ENCODE results near the gene NFATC1.

The NFATC1 gene

DNA sequence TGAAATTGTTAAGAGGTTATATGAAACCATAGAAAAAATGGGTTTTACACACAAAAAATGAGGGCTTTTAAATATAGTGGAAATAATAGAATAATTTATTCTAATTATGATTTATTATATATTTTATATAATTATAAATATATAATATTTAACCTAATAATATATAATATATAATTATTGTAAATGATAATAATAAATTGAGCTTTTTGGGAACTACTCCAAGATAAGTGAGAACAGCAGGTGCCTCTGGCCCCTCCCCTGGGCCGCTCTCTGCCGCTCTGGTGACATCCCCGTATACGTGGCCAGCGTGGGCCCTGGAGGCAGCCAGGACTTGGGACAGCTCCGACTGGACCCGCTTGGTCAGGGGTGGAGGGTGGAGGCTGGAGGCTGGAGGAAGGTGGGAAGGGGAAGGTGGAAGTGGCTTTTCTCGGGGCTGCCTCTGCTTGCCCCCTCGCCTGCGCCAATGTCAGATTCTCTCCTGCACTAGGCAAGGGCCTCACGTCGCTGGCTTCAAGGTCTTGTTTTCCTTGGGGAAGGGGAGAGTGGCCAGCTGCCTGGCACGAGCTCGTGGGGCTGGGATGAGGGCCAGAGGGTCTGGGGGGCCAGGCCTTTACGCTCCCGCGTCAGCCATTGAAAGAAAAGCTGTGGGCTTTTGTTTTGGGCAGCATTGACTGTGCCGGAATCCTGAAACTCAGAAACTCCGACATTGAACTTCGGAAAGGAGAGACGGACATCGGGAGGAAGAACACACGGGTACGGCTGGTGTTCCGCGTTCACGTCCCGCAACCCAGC is 54.8 kb downstream of the NFATC1 start:
- no peak overlapping the region for H3K27ac ChIP-seq (ENCODE audit: poor library complexity, severe bottlenecking)
- TF ChIP-seq CTCF (IDR thresholded peaks at IDR 0.05; ENCODE audit: poor library complexity, severe bottlenecking): no peak
- no peak overlapping the region for H3K4me3 ChIP-seq (ENCODE audit: severe bottlenecking)
- ATAC-seq (ENCODE audit: low read depth) (no peak), DNase-seq (ENCODE audit: low spot score) (no peak)
- no peaks in the 10 kb centered on the region for H3K27me3 ChIP-seq (ENCODE audit: insufficient read depth, poor library complexity, severe bottlenecking)
- no peaks in the 10 kb centered on the region for H3K4me1 ChIP-seq (ENCODE audit: insufficient read depth, poor library complexity, severe bottlenecking)
- H3K9me3 ChIP-seq (ENCODE audit: severe bottlenecking): no peaks in the 10 kb centered on the region
- H3K36me3 ChIP-seq (ENCODE audit: low read depth): no peaks in the 10 kb centered on the region

GRCh38 chr18:79451237-79452125 is 55.8 kb downstream of the NFATC1 start:
- H3K27ac ChIP-seq (ENCODE audit: poor library complexity, severe bottlenecking): no peak overlapping the region
- no peak for TF ChIP-seq CTCF (IDR thresholded peaks at IDR 0.05; ENCODE audit: poor library complexity, severe bottlenecking)
- no peaks in the 10 kb centered on the region for H3K9me3 ChIP-seq (ENCODE audit: severe bottlenecking)
- H3K27me3 ChIP-seq (ENCODE audit: insufficient read depth, poor library complexity, severe bottlenecking): no peaks in the 10 kb centered on the region
- no peak for DNase-seq (ENCODE audit: low spot score)
- no peak overlapping the region for H3K4me3 ChIP-seq (ENCODE audit: severe bottlenecking)
- no peaks in the 10 kb centered on the region for H3K36me3 ChIP-seq (ENCODE audit: low read depth)
- no peak for ATAC-seq (ENCODE audit: low read depth)
- H3K4me1 ChIP-seq (ENCODE audit: insufficient read depth, poor library complexity, severe bottlenecking): no peaks in the 10 kb centered on the region

GRCh38 chr18:79452190-79452990 is 56.7 kb downstream of the NFATC1 start:
- H3K9me3 ChIP-seq (ENCODE audit: severe bottlenecking): no peaks in the 10 kb centered on the region
- no peak for ATAC-seq (ENCODE audit: low read depth)
- H3K36me3 ChIP-seq (ENCODE audit: low read depth): no peaks in the 10 kb centered on the region
- no peak for TF ChIP-seq CTCF (IDR thresholded peaks at IDR 0.05; ENCODE audit: poor library complexity, severe bottlenecking)
- no peak overlapping the region for H3K4me3 ChIP-seq (ENCODE audit: severe bottlenecking)
- no peak overlapping the region for H3K27ac ChIP-seq (ENCODE audit: poor library complexity, severe bottlenecking)
- DNase-seq (ENCODE audit: low spot score): no peak
- no peaks in the 10 kb centered on the region for H3K4me1 ChIP-seq (ENCODE audit: insufficient read depth, poor library complexity, severe bottlenecking)
- H3K27me3 ChIP-seq (ENCODE audit: insufficient read depth, poor library complexity, severe bottlenecking): no peaks in the 10 kb centered on the region

DNA sequence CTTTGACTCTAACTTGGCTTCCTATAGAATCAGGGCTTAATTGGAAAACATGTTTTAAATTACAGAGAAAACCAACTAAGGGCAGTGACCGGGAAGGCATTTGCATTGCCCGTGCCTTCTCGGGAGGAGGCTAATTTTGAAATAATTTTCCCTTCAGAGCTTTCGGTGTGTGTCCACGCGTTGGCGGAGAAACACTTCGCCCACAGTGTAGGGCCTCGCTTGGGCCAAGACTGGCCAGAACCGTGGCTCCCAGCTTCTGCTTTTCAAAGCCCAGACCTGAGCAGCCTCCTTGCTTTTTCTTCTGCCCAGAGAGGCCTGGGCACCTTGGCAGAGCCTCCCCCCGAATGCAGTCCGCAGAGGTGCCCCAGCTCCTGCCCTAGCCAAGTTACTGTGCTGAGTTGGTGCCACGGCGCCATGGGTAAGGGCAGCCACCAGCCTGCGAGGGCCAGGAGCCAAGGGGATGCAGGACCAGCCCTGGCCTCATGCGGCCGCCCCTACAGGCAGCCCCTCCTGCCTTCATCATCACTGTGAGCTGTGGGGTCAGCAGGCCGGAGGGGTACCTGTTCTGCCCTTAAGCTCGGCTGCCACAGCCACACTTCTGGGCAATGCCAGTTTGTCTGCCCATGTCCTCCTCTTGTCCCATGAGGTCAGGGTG is 57.4 kb downstream of the NFATC1 start:
- DNase-seq (ENCODE audit: low spot score) (no peak), ATAC-seq (ENCODE audit: low read depth) (no peak; the same call in 2 of the 3 replicates)
- H3K36me3 ChIP-seq (ENCODE audit: low read depth): no peaks in the 10 kb centered on the region
- H3K27ac ChIP-seq (ENCODE audit: poor library complexity, severe bottlenecking): no peak overlapping the region
- TF ChIP-seq CTCF (IDR thresholded peaks at IDR 0.05; ENCODE audit: poor library complexity, severe bottlenecking): no peak
- H3K4me3 ChIP-seq (ENCODE audit: severe bottlenecking): no peak overlapping the region
- H3K4me1 ChIP-seq (ENCODE audit: insufficient read depth, poor library complexity, severe bottlenecking): no peaks in the 10 kb centered on the region
- no peaks in the 10 kb centered on the region for H3K27me3 ChIP-seq (ENCODE audit: insufficient read depth, poor library complexity, severe bottlenecking)
- no peaks in the 10 kb centered on the region for H3K9me3 ChIP-seq (ENCODE audit: severe bottlenecking)
